K562 (cell line): ENCODE data around the gene CNDP1. TPM values are rescaled to one million over a fixed set of nuclear protein-coding genes. Genes with fewer than 3 reads are reported as not detected.

Experiments used
- ATAC-seq: fragments of 200-7000 bp; cut with Tn5 transposase; 3 replicates; pipeline ENCODE4 v1.9.1; 2020; ENCODE audit warnings: moderate library complexity
- BruUV-seq: library from RNA; stranded (reverse); fragments of 400-500 nt; replicated peaks from 2 replicates; lab custom pipeline; 2021; lab: Mats Ljungman, UMichigan
- CTCF ChIA-PET: fragments of 300-600 bp; formaldehyde crosslinking; extraction: SDS; loops from one replicate; lab custom pipeline; 2021; ENCODE audit warnings: low intra/inter-chr PET ratio; lab: Yijun Ruan, JAX
- POLR2A ChIA-PET: fragments of 300-600, 350-650 bp; sonication (Branson Sonifier 250); formaldehyde crosslinking; extraction: SDS; loops from one replicate; lab custom pipeline; 2021; ENCODE audit warnings: antibody characterized with exemption, inconsistent platforms; lab: Yijun Ruan, JAX
- DNase-seq, 4 experiments: peaks; one replicate each; pipeline versions ENCODE4 v3.0.0 to v3.0.0-alpha.2; 2011 to 2018; ENCODE audit warnings: low spot score in 3 of 4, mixed read lengths in 3 of 4; ENCODE audit errors: extremely low read depth in 1 of 4
- FAIRE-seq: peaks from 2 replicates; lab custom pipeline; 2011; peaks lifted over from hg19 to GRCh38; lab: Jason Lieb, UNC
- H2AFZ ChIP-seq: 2 replicates; pipeline ENCODE4 v1.6.0; 2011; ENCODE audit warnings: low read depth, low read length, control low read depth, inconsistent platforms
- H3K27ac ChIP-seq: fragments of 200-600 bp; 3 replicates; pipeline ENCODE4 v1.8.0; 2011; ENCODE audit warnings: low read depth, mild to moderate bottlenecking, control low read depth, inconsistent platforms, low read length, moderate library complexity, mixed read lengths; ENCODE audit errors: extremely low read depth
- H3K27me3 ChIP-seq, 2 experiments: fragments of 300-600 bp in 1 of 2; 2 replicates in 1 of 2; 3 replicates in 1 of 2; pipeline versions ENCODE4 v1.6.0 to v1.8.0; 2011; ENCODE audit warnings: inconsistent platforms in 2 of 2, low read length in 2 of 2, mild to moderate bottlenecking in 1 of 2, mixed read lengths in 1 of 2, moderate library complexity in 1 of 2; ENCODE audit not compliant: control insufficient read depth in 2 of 2, insufficient read depth in 2 of 2
- H3K36me3 ChIP-seq: fragments of 300-600 bp; 3 replicates; pipeline ENCODE4 v1.8.0; 2011; ENCODE audit warnings: mild to moderate bottlenecking, low read length, inconsistent platforms; ENCODE audit not compliant: control insufficient read depth, insufficient read depth
- H3K4me1 ChIP-seq, 2 experiments: fragments of 200-600 bp in 1 of 2; replicated peaks in 1 of 2; 2 replicates in 1 of 2; 3 replicates in 1 of 2; pipeline versions ENCODE4 v1.5.1 to v1.8.0; 2011; ENCODE audit warnings: inconsistent platforms in 2 of 2, low read length in 2 of 2, mild to moderate bottlenecking in 1 of 2, mixed read lengths in 1 of 2, moderate library complexity in 1 of 2; ENCODE audit not compliant: control insufficient read depth in 2 of 2, insufficient read depth in 2 of 2
- H3K4me2 ChIP-seq: 2 replicates; pipeline ENCODE4 v1.6.1; 2011; ENCODE audit warnings: low read length, control low read depth, inconsistent platforms, mixed read lengths; ENCODE audit not compliant: insufficient read depth
- H3K4me3 ChIP-seq: fragments of 200-600 bp; sonication (generic), shearing (Covaris generic); 2 replicates; pipeline ENCODE4 v1.5.1; 2016; ENCODE audit warnings: control low read depth, inconsistent platforms
- H3K79me2 ChIP-seq: fragments of 200-600 bp; 3 replicates; pipeline ENCODE4 v1.8.0; 2011; ENCODE audit warnings: low read length, inconsistent platforms; ENCODE audit not compliant: control insufficient read depth, insufficient read depth
- H3K9ac ChIP-seq, 2 experiments: 2 replicates each; pipeline versions ENCODE4 v1.6.0 to v1.6.1; 2011; ENCODE audit warnings: low read depth in 2 of 2, low read length in 2 of 2, control low read depth in 1 of 2, inconsistent platforms in 1 of 2, mild to moderate bottlenecking in 1 of 2, mixed read lengths in 1 of 2; ENCODE audit not compliant: insufficient read depth in 1 of 2
- H3K9me1 ChIP-seq: one replicate; pipeline ENCODE4 v1.6.0; 2011; ENCODE audit warnings: inconsistent platforms, mild to moderate bottlenecking, low read length, moderate library complexity; ENCODE audit not compliant: control insufficient read depth, insufficient read depth
- H3K9me3 ChIP-seq: replicated peaks from 2 replicates; pipeline ENCODE4 v1.5.1; 2011; ENCODE audit warnings: low read depth, low read length, inconsistent platforms; ENCODE audit not compliant: control insufficient read depth, insufficient read depth
- H4K20me1 ChIP-seq: replicated peaks from 2 replicates; pipeline ENCODE4 v1.6.1; 2011; ENCODE audit warnings: low read length, inconsistent platforms, mixed read lengths; ENCODE audit not compliant: control insufficient read depth, insufficient read depth
- CTBP1 ChIP-seq: fragments of 450-650 bp; IDR thresholded peaks from 2 replicates; pipeline ENCODE4 v1.6.1; 2016; ENCODE audit warnings: borderline replicate concordance
- GATAD2B ChIP-seq: fragments of 450-650 bp; IDR thresholded peaks from 2 replicates; pipeline ENCODE4 v1.6.1; 2017; ENCODE audit warnings: mild to moderate bottlenecking, borderline replicate concordance
- LEF1 ChIP-seq: fragments of 450-650 bp; IDR thresholded peaks from 2 replicates; pipeline ENCODE4 v1.6.1; 2016; ENCODE audit warnings: mild to moderate bottlenecking
- NONO ChIP-seq, 2 experiments: fragments of 200-400 bp in 1 of 2; fragments of 450-650 bp in 1 of 2; formaldehyde crosslinking in 1 of 2; IDR thresholded peaks; 2 replicates each; pipeline ENCODE4 v1.6.1; 2017; ENCODE audit warnings: low read depth in 2 of 2, mild to moderate bottlenecking in 2 of 2, moderate library complexity in 2 of 2, low read length in 1 of 2
- POU5F1 ChIP-seq: fragments of 150-350 bp; IDR thresholded peaks from 2 replicates; pipeline ENCODE4 v1.6.1; 2014; ENCODE audit warnings: borderline replicate concordance, low read length, low read depth, mild to moderate bottlenecking; ENCODE audit not compliant: partially characterized antibody
- RB1 ChIP-seq: fragments of 450-650 bp; IDR thresholded peaks from 2 replicates; pipeline ENCODE4 v1.6.1; 2017; ENCODE audit warnings: low read depth, mild to moderate bottlenecking
- SMAD2 ChIP-seq: fragments of 150-350 bp; IDR thresholded peaks from 2 replicates; pipeline ENCODE4 v1.6.1; 2014; ENCODE audit warnings: low read depth, mild to moderate bottlenecking, low read length
- SMARCC2 ChIP-seq: fragments of 450-650 bp; IDR thresholded peaks from 2 replicates; pipeline ENCODE4 v1.6.1; 2017; ENCODE audit warnings: antibody characterized with exemption, moderate library complexity, mild to moderate bottlenecking, low read depth
- VEZF1 ChIP-seq: fragments of 200-800 bp; sonication (Bioruptor generic); IDR thresholded peaks from 2 replicates; pipeline ENCODE4 v1.6.1; 2017; ENCODE audit warnings: missing genetic modification characterization, missing compliant biosample characterization
- ZFPM2 ChIP-seq: fragments of 250-450 bp; sonication (Bioruptor Pico); IDR thresholded peaks from 2 replicates; pipeline ENCODE4 v1.5.1; 2022; ENCODE audit warnings: mild to moderate bottlenecking
- ZFX ChIP-seq: sonication (generic); formaldehyde crosslinking; IDR thresholded peaks from 2 replicates; pipeline ENCODE4 v1.8.0; 2022; ENCODE audit warnings: mild to moderate bottlenecking, missing genetic modification reagents, moderate library complexity
- WGBS: fragments of 100-300 bp; shearing (Covaris generic); methylation state at CpG from one replicate; pipeline ENCODE4 v1.1.6; 2016; ENCODE audit warnings: low coverage, mixed read lengths; ENCODE audit not compliant: insufficient coverage; ENCODE audit errors: missing lambda C conversion rate; 5-methylcytosine and 5-hydroxymethylcytosine counted together
- in situ Hi-C: fragments of 300-500 bp; cut with MboI; formaldehyde crosslinking; loops from 4 replicates; pipeline ENCODE4 v1.15.0; 2018; ENCODE audit warnings: inconsistent platforms, mixed read lengths
- intact Hi-C: fragments of 100-400 bp; cut with micrococcal nuclease; formaldehyde crosslinking; loops from 2 replicates; pipeline ENCODE4 v1.14.2; 2022
- polyA plus RNA-seq, 8 experiments: library from polyadenylated mRNA; depleted of rRNA in 4 of 8; stranded (reverse) in 5 of 8; unstranded in 3 of 8; fragments of >200 nt; fragmentation: Nextera tagmentation in 2 of 8; fragmentation: Illumina TruSeq in 1 of 8; extraction: Ambion mirVana in 2 of 8; extraction: Trizol in 1 of 8; gene quantifications; 2 replicates each; pipeline versions ENCODE4 v1.2.1 to v1.2.3, GENCODE V29; 2011 to 2014; ENCODE audit warnings: inconsistent platforms in 1 of 8, missing spikeins in 1 of 8
- total RNA-seq, 7 experiments: library from RNA; depleted of rRNA in 6 of 7; stranded (reverse); fragments of >200 nt in 6 of 7; fragmentation: Illumina TruSeq in 2 of 7; extraction: Trizol in 2 of 7; gene quantifications; 2 replicates each; pipeline versions ENCODE4 v1.2.1 to v1.2.3, GENCODE V29; 2011 to 2021; ENCODE audit warnings: low replicate concordance in 1 of 7
- TF ChIP-seq, protein P1 (sequence below): sonication (generic); formaldehyde crosslinking; IDR thresholded peaks from 2 replicates; pipeline ENCODE4 v1.8.0; 2023; ENCODE audit warnings: mild to moderate bottlenecking, missing genetic modification reagents
- TF ChIP-seq, protein P2 (sequence below): fragments of 250-450 bp; sonication (Bioruptor Pico); IDR thresholded peaks from 2 replicates; pipeline ENCODE4 v1.5.1; 2021; ENCODE audit warnings: mild to moderate bottlenecking
- TF ChIP-seq, protein P3 (sequence below), 2 experiments: fragments of 250-450 bp in 1 of 2; fragments of 450-650 bp in 1 of 2; sonication (Bioruptor Pico) in 1 of 2; IDR thresholded peaks; 2 replicates each; pipeline versions ENCODE4 v1.6.1 to v1.8.0; 2016 to 2021; ENCODE audit warnings: mild to moderate bottlenecking in 2 of 2, moderate library complexity in 2 of 2, missing compliant biosample characterization in 1 of 2, missing genetic modification characterization in 1 of 2

Gene CNDP1
- total and polyA plus RNA-seq, 9 of the 15 experiments (the other 6 are each of a cell fraction or from before 2014, with no cell fraction given): not detected

GRCh38 chr18:74533666-74534065, 634 bp upstream of the CNDP1 start:
- POLR2A ChIA-PET: interaction anchor here (0.6 kb wide), 1 partner anchor 11 kb away, joined by 3 read pairs; no protein-coding TSS in a partner anchor
- H2AFZ ChIP-seq: no peak overlapping the region
- H3K27me3 ChIP-seq: peaks cover 16 to 54% of the 10 kb centered on the region in 2 experiments; a peak in 4 of 5 replicates
- H3K27ac ChIP-seq: no peak overlapping the region
- no peak overlapping the region for H3K9ac ChIP-seq
- H4K20me1 ChIP-seq: no peaks in the 10 kb centered on the region
- in situ Hi-C loops (no loop called here), intact Hi-C loops (no loop called here)
- H3K4me2 ChIP-seq: no peak overlapping the region
- H3K4me1 ChIP-seq: peaks cover 0 to 4% of the 10 kb centered on the region in 2 experiments; a peak in 2 of 5 replicates
- H3K9me3 ChIP-seq: no peaks in the 10 kb centered on the region
- FAIRE-seq (no peak), DNase-seq (no peak), ATAC-seq (no peak; the same call in 2 of the 3 replicates)
- H3K79me2 ChIP-seq: no peaks in the 10 kb centered on the region
- CTCF ChIA-PET: no interaction called here
- TF ChIP-seq POU5F1 (no peak), LEF1 (no peak), GATAD2B (no peak), VEZF1 (no peak), CTBP1 (no peak), ZFX (CRISPR knock-in tag) (no peak), NONO (IDR thresholded peaks at IDR 0.05; ENCODE audit: low read depth in 2 of 2, low read length in 1 of 2) (no peak), RB1 (no peak), SMAD2 (no peak), SMARCC2 (no peak), ZFPM2 (no peak)
- TF ChIP-seq, protein P1, sequence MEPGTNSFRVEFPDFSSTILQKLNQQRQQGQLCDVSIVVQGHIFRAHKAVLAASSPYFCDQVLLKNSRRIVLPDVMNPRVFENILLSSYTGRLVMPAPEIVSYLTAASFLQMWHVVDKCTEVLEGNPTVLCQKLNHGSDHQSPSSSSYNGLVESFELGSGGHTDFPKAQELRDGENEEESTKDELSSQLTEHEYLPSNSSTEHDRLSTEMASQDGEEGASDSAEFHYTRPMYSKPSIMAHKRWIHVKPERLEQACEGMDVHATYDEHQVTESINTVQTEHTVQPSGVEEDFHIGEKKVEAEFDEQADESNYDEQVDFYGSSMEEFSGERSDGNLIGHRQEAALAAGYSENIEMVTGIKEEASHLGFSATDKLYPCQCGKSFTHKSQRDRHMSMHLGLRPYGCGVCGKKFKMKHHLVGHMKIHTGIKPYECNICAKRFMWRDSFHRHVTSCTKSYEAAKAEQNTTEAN (CRISPR knock-in tag): no peak
- TF ChIP-seq, protein P2, sequence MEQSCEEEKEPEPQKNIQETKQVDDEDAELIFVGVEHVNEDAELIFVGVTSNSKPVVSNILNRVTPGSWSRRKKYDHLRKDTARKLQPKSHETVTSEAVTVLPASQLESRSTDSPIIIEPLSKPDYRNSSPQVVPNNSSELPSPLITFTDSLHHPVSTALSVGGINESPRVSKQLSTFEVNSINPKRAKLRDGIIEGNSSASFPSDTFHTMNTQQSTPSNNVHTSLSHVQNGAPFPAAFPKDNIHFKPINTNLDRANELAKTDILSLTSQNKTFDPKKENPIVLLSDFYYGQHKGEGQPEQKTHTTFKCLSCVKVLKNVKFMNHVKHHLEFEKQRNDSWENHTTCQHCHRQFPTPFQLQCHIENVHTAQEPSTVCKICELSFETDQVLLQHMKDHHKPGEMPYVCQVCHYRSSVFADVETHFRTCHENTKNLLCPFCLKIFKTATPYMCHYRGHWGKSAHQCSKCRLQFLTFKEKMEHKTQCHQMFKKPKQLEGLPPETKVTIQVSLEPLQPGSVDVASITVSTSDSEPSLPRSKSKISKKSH (CRISPR knock-in tag): no peak
- TF ChIP-seq, protein P3, sequence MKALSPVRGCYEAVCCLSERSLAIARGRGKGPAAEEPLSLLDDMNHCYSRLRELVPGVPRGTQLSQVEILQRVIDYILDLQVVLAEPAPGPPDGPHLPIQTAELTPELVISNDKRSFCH (CRISPR knock-in tag; IDR thresholded peaks at IDR 0.05): no peak
- TF ChIP-seq, protein P3 (tag; IDR thresholded peaks at IDR 0.05): no peak
- H3K9me1 ChIP-seq: no peaks in the 10 kb centered on the region
- no peaks in the 10 kb centered on the region for H3K36me3 ChIP-seq
- no TSS peak for BruUV-seq
- WGBS: 7% methylated on average over 12 of the region's 12 CpGs
- H3K4me3 ChIP-seq: no peak overlapping the region
